ENCODE measurements around the gene ATG2B.

The ATG2B gene

DNA sequence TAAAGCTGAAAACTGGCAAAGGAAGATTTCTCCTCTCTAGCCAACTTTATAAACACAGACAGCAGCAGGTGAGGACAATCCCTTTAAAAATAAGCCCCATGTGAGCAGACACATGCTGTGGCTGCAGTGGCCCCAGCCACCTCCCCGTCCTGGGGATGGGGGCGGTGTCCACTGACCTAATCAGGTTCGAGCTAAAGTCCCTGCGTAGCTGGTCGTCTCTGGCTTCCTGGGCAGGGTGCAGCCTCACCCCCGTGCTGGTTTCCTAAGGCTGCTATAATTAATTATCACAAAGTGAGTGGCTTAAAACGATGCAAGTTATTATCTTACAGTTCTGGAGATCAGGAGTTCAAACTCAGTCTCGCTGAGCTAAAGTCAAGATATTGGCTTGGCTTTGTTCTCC, 106.1 kb downstream of the ATG2B start:
- Histone ChIP-seq H3K4me1 (ENCODE audit: low read length) (no peaks in the 10 kb centered on the region), H3K4me3 (ENCODE audit: low read length) (no peak overlapping the region), H2AFZ (ENCODE audit: low read depth, low read length) (no peak overlapping the region), H3K9ac (ENCODE audit: low read length) (no peak overlapping the region), H3K27me3 (ENCODE audit: low read depth, low read length) (peaks cover 62% of the 10 kb centered on the region), H4K20me1 (ENCODE audit: insufficient read depth, low read length) (no peaks in the 10 kb centered on the region), H3K9me3 (ENCODE audit: insufficient read depth, low read length) (no peaks in the 10 kb centered on the region), H3K4me2 (ENCODE audit: low read length) (no peak overlapping the region), H3K79me2 (ENCODE audit: low read length) (no peaks in the 10 kb centered on the region), H3K27ac (ENCODE audit: low read length) (no peak overlapping the region), H3K36me3 (replicated peaks; ENCODE audit: low read depth, low read length) (no peaks in the 10 kb centered on the region)
- no peak for TF ChIP-seq EZH2phosphoT487 (IDR thresholded peaks at IDR 0.05; ENCODE audit: low read depth)
- TF ChIP-seq, protein P1, sequence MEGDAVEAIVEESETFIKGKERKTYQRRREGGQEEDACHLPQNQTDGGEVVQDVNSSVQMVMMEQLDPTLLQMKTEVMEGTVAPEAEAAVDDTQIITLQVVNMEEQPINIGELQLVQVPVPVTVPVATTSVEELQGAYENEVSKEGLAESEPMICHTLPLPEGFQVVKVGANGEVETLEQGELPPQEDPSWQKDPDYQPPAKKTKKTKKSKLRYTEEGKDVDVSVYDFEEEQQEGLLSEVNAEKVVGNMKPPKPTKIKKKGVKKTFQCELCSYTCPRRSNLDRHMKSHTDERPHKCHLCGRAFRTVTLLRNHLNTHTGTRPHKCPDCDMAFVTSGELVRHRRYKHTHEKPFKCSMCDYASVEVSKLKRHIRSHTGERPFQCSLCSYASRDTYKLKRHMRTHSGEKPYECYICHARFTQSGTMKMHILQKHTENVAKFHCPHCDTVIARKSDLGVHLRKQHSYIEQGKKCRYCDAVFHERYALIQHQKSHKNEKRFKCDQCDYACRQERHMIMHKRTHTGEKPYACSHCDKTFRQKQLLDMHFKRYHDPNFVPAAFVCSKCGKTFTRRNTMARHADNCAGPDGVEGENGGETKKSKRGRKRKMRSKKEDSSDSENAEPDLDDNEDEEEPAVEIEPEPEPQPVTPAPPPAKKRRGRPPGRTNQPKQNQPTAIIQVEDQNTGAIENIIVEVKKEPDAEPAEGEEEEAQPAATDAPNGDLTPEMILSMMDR (IDR thresholded peaks at IDR 0.05; ENCODE audit: low read depth, low read length): no peak

DNA sequence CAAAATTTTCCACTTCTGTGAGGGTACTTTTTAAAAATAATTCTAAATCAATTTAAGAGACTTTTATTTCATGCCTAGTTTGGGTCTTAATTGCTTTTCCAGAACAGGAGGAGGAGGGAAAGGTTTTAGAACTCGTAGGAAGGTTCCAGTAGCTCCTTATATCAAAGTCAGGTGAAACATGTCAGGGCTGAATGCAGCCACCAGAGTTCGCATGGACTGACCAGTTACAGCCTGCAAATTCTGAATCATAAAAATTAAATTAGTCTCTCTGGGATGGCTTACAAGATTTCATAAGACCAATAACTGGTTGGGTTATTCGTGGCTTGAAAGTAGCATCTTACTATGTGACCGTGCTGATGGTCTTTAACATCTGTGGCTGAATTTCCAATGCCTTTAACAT, 106.7 kb downstream of the ATG2B start:
- H2AFZ ChIP-seq (ENCODE audit: low read depth, low read length): no peak overlapping the region
- TF ChIP-seq, protein P1 (IDR thresholded peaks at IDR 0.05; ENCODE audit: low read depth, low read length): no peak
- no peak for TF ChIP-seq EZH2phosphoT487 (IDR thresholded peaks at IDR 0.05; ENCODE audit: low read depth)

DNA sequence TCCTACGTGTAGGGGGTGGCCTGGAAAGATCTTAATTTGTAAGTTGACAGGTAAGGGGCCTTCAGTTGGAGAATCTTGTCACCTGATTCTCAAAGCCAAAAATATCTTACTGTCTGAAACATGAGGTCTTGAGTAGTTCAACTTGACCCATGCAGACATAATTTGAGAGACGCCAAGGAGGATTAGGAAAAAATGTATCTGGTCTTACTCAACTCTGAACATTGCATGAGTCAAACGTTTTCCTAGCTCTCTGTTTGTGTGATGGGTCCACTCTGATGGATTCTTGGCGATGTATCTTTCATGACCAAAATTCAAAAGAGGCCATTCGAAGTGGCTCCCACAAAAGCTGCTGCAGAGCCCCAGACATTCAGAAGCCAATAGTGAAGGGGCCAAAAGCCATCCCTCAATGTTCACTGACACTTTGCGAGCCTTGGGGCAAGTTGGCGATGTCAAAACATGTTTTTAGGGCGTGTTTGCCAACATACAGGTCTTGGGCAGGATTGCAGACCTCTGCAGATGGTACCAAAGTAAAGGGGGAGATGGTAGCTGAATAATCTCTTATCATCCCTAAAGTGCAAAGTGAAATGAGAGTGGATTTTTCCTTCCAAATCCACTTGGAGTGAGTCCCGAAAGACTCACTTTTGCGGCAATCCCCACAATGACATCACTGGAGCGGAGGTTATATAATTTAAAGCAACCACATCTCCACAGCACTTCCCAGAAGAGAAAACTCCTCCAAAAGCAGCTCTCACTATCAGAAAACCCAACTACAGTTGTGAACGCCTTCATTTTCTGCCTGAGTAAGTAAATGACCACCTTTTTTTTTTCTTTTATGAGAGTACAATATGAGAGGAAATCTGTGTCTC, 107.4 kb downstream of the ATG2B start, which contains the start of gene BDKRB1:
Gene BDKRB1 (plus strand): TSS at position 710 of the 866 bp plus-strand sequence. CDS start 7,473 bp downstream, outside the sequence.
- Histone ChIP-seq H3K27ac (ENCODE audit: low read length) (no peak within 1 kb of the TSS), H3K4me3 (ENCODE audit: low read length) (no peak within 1 kb of the TSS), H3K9ac (ENCODE audit: low read length) (no peak within 1 kb of the TSS)

More for the DNA sequence above, 106.7 kb downstream of the ATG2B start:
- no peak overlapping the region for H3K9ac ChIP-seq (ENCODE audit: low read length)
- no peak overlapping the region for H3K4me2 ChIP-seq (ENCODE audit: low read length)
- H3K36me3 ChIP-seq (replicated peaks; ENCODE audit: low read depth, low read length): no peaks in the 10 kb centered on the region
- no peaks in the 10 kb centered on the region for H3K79me2 ChIP-seq (ENCODE audit: low read length)
- H4K20me1 ChIP-seq (ENCODE audit: insufficient read depth, low read length): no peaks in the 10 kb centered on the region
- no peaks in the 10 kb centered on the region for H3K9me3 ChIP-seq (ENCODE audit: insufficient read depth, low read length)
- peaks cover 57% of the 10 kb centered on the region for H3K27me3 ChIP-seq (ENCODE audit: low read depth, low read length)
- no peak overlapping the region for H3K4me3 ChIP-seq (ENCODE audit: low read length)
- H3K4me1 ChIP-seq (ENCODE audit: low read length): no peaks in the 10 kb centered on the region
- no peak overlapping the region for H3K27ac ChIP-seq (ENCODE audit: low read length)

DNA sequence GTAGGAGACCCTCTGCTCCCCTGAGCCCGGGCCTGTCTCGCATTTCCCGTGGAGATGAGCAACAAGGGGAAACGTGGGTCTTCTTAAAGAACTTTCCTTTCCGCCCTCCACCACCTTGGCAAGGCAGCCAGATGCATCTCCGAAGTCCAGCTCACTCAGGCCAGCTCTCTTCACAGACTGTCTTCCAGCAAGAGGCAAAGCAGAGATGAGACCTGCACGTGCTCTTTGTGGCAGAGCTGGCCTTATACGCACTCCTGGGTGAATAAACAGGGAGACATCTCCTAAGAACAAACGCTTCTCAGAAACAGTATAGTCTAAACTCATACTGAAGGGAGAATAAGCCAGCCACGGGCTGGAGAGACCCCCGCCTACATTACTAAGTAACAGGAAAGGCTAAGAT, 108.5 kb downstream of the ATG2B start:
- H3K4me2 ChIP-seq (ENCODE audit: low read length): no peak overlapping the region
- no peak overlapping the region for H3K27ac ChIP-seq (ENCODE audit: low read length)
- no peaks in the 10 kb centered on the region for H4K20me1 ChIP-seq (ENCODE audit: insufficient read depth, low read length)
- TF ChIP-seq, protein P1 (IDR thresholded peaks at IDR 0.05; ENCODE audit: low read depth, low read length): no peak
- TF ChIP-seq EZH2phosphoT487 (IDR thresholded peaks at IDR 0.05; ENCODE audit: low read depth): no peak
- H2AFZ ChIP-seq (ENCODE audit: low read depth, low read length): no peak overlapping the region
- no peaks in the 10 kb centered on the region for H3K4me1 ChIP-seq (ENCODE audit: low read length)
- H3K27me3 ChIP-seq (ENCODE audit: low read depth, low read length): peaks cover 50% of the 10 kb centered on the region
- H3K9ac ChIP-seq (ENCODE audit: low read length): no peak overlapping the region
- no peak overlapping the region for H3K4me3 ChIP-seq (ENCODE audit: low read length)
- no peaks in the 10 kb centered on the region for H3K9me3 ChIP-seq (ENCODE audit: insufficient read depth, low read length)
- H3K79me2 ChIP-seq (ENCODE audit: low read length): no peaks in the 10 kb centered on the region
- H3K36me3 ChIP-seq (replicated peaks; ENCODE audit: low read depth, low read length): no peaks in the 10 kb centered on the region

More for the DNA sequence above, 107.4 kb downstream of the ATG2B start, which contains the start of gene BDKRB1:
- TF ChIP-seq EZH2phosphoT487 (IDR thresholded peaks at IDR 0.05; ENCODE audit: low read depth): no peak
- TF ChIP-seq, protein P1 (IDR thresholded peaks at IDR 0.05; ENCODE audit: low read depth, low read length): no peak
- Histone ChIP-seq H4K20me1 (ENCODE audit: insufficient read depth, low read length) (no peaks in the 10 kb centered on the region), H3K4me2 (ENCODE audit: low read length) (no peak within 1 kb of the TSS), H3K27me3 (ENCODE audit: low read depth, low read length) (peaks cover 50% of the 10 kb centered on the region), H3K36me3 (replicated peaks; ENCODE audit: low read depth, low read length) (no peaks in the 10 kb centered on the region), H3K4me1 (ENCODE audit: low read length) (no peaks in the 10 kb centered on the region), H3K79me2 (ENCODE audit: low read length) (no peaks in the 10 kb centered on the region), H3K9me3 (ENCODE audit: insufficient read depth, low read length) (no peaks in the 10 kb centered on the region), H2AFZ (ENCODE audit: low read depth, low read length) (no peak within 1 kb of the TSS)
